Skeletal muscle satellite cell (primary cell): Measurements from ENCODE around the gene TRAPPC2L.
"Not testable (repeated sequence)": the region's sequence is repeated elsewhere in the genome, so short reads cannot be mapped to it uniquely, and the experiment has no call there.

Source experiments
- H3K27me3 ChIP-seq: 2 replicates; pipeline ENCODE4 v1.7.0; 2013; ENCODE audit warnings: low read length; ENCODE audit not compliant: control insufficient read depth, insufficient read depth
- H3K36me3 ChIP-seq: 2 replicates; pipeline ENCODE4 v1.7.0; 2013; ENCODE audit warnings: mild to moderate bottlenecking, control low read depth, low read length; ENCODE audit not compliant: insufficient read depth
- H3K4me1 ChIP-seq: 2 replicates; pipeline ENCODE4 v1.7.0; 2013; ENCODE audit warnings: low read length; ENCODE audit not compliant: control insufficient read depth, insufficient read depth
- H3K4me2 ChIP-seq: 2 replicates; pipeline ENCODE4 v1.7.0; 2013; ENCODE audit warnings: mild to moderate bottlenecking, low read length
- H3K4me3 ChIP-seq: 2 replicates; pipeline ENCODE4 v1.7.0; 2013; ENCODE audit warnings: low read length
- H3K9ac ChIP-seq: 2 replicates; pipeline ENCODE4 v1.7.0; 2013; ENCODE audit warnings: mild to moderate bottlenecking, low read depth, low read length, moderate library complexity
- H3K9me3 ChIP-seq: replicated peaks from 2 replicates; pipeline ENCODE4 v1.7.0; 2013; ENCODE audit warnings: mild to moderate bottlenecking, control low read depth, low read length

Gene TRAPPC2L

GRCh38 chr16:88821168-88821850, 35.6 kb upstream of the TRAPPC2L start:
- Histone ChIP-seq H3K9me3 (no peaks in the 10 kb centered on the region), H3K4me1 (no peaks in the 10 kb centered on the region), H3K27me3 (no peaks in the 10 kb centered on the region), H3K4me3 (no peak overlapping the region), H3K36me3 (peaks cover 9% of the 10 kb centered on the region), H3K4me2 (no peak overlapping the region), H3K9ac (no peak overlapping the region)

GRCh38 chr16:88822281-88823040, 34.5 kb upstream of the TRAPPC2L start:
- Histone ChIP-seq H3K9ac (no peak overlapping the region), H3K4me3 (no peak overlapping the region), H3K4me2 (no peak overlapping the region), H3K9me3 (no peaks in the 10 kb centered on the region), H3K36me3 (peaks cover 9% of the 10 kb centered on the region), H3K4me1 (no peaks in the 10 kb centered on the region), H3K27me3 (no peaks in the 10 kb centered on the region)

- H3K9ac ChIP-seq, H3K4me3 ChIP-seq, H3K36me3 ChIP-seq, H3K27me3 ChIP-seq, H3K9me3 ChIP-seq, H3K4me1 ChIP-seq, H3K4me2 ChIP-seq: not testable (repeated sequence)
Measured at GRCh38 chr16:88823646-88824045, 33.3 kb upstream of the TRAPPC2L start.

GRCh38 chr16:88824256-88825077, 32.5 kb upstream of the TRAPPC2L start:
- Histone ChIP-seq H3K36me3 (peaks cover 9% of the 10 kb centered on the region), H3K4me2 (no peak overlapping the region), H3K9me3 (no peaks in the 10 kb centered on the region), H3K4me1 (no peaks in the 10 kb centered on the region), H3K9ac (no peak overlapping the region), H3K4me3 (no peak overlapping the region), H3K27me3 (no peaks in the 10 kb centered on the region)

- H3K4me2 ChIP-seq = no peak overlapping the region
- H3K4me1 ChIP-seq = no peaks in the 10 kb centered on the region
- H3K4me3 ChIP-seq = no peak overlapping the region
- no peaks in the 10 kb centered on the region for H3K9me3 ChIP-seq
- H3K36me3 ChIP-seq = peaks cover 9% of the 10 kb centered on the region
- no peak overlapping the region for H3K9ac ChIP-seq
- no peaks in the 10 kb centered on the region for H3K27me3 ChIP-seq
Measured at GRCh38 chr16:88825146-88825545, 31.8 kb upstream of the TRAPPC2L start.

GRCh38 chr16:88826070-88826840, 30.7 kb upstream of the TRAPPC2L start:
- no peak overlapping the region for H3K4me3 ChIP-seq
- no peaks in the 10 kb centered on the region for H3K27me3 ChIP-seq
- H3K36me3 ChIP-seq = peaks cover 9% of the 10 kb centered on the region
- H3K4me2 ChIP-seq = no peak overlapping the region
- no peaks in the 10 kb centered on the region for H3K9me3 ChIP-seq
- no peak overlapping the region for H3K9ac ChIP-seq
- H3K4me1 ChIP-seq = no peaks in the 10 kb centered on the region

- H3K4me2 ChIP-seq = no peak overlapping the region
- no peaks in the 10 kb centered on the region for H3K4me1 ChIP-seq
- no peak overlapping the region for H3K9ac ChIP-seq
- no peaks in the 10 kb centered on the region for H3K27me3 ChIP-seq
- no peaks in the 10 kb centered on the region for H3K9me3 ChIP-seq
- no peaks in the 10 kb centered on the region for H3K36me3 ChIP-seq
- no peak overlapping the region for H3K4me3 ChIP-seq
Measured at GRCh38 chr16:88827727-88828126, 29.2 kb upstream of the TRAPPC2L start.

- Histone ChIP-seq H3K27me3 (no peaks in the 10 kb centered on the region), H3K4me2 (no peak overlapping the region), H3K9me3 (no peaks in the 10 kb centered on the region), H3K36me3 (no peaks in the 10 kb centered on the region), H3K9ac (no peak overlapping the region), H3K4me3 (no peak overlapping the region), H3K4me1 (no peaks in the 10 kb centered on the region)
Measured at GRCh38 chr16:88828711-88829110, 28.2 kb upstream of the TRAPPC2L start.

- peaks cover 7% of the 10 kb centered on the region for H3K36me3 ChIP-seq
- no peak overlapping the region for H3K4me3 ChIP-seq
- no peak overlapping the region for H3K4me2 ChIP-seq
- no peaks in the 10 kb centered on the region for H3K9me3 ChIP-seq
- no peaks in the 10 kb centered on the region for H3K27me3 ChIP-seq
- no peaks in the 10 kb centered on the region for H3K4me1 ChIP-seq
- H3K9ac ChIP-seq = no peak overlapping the region
Measured at GRCh38 chr16:88830258-88830657, 26.7 kb upstream of the TRAPPC2L start.

- Histone ChIP-seq H3K9ac (no peak overlapping the region), H3K4me3 (no peak overlapping the region), H3K36me3 (peaks cover 10% of the 10 kb centered on the region), H3K4me2 (no peak overlapping the region), H3K9me3 (no peaks in the 10 kb centered on the region), H3K27me3 (no peaks in the 10 kb centered on the region), H3K4me1 (no peaks in the 10 kb centered on the region)
Measured at GRCh38 chr16:88830783-88831182, 26.1 kb upstream of the TRAPPC2L start.

- Histone ChIP-seq H3K4me1 (no peaks in the 10 kb centered on the region), H3K9me3 (no peaks in the 10 kb centered on the region), H3K4me2 (no peak overlapping the region), H3K4me3 (no peak overlapping the region), H3K36me3 (peaks cover 10% of the 10 kb centered on the region), H3K27me3 (no peaks in the 10 kb centered on the region), H3K9ac (no peak overlapping the region)
Measured at GRCh38 chr16:88831838-88832237, 25.1 kb upstream of the TRAPPC2L start.
